Measurements from ENCODE around the gene GRM2. TPM values are rescaled to one million over a fixed set of nuclear protein-coding genes. Genes with fewer than 3 reads are reported as not detected.

Gene GRM2
- total and polyA plus RNA-seq, 10 of the 15 experiments (the other 5 are each of a cell fraction or from before 2014, with no cell fraction given): 0.01 to 0.14 (median 0.06) TPM; not detected in 5

DNA sequence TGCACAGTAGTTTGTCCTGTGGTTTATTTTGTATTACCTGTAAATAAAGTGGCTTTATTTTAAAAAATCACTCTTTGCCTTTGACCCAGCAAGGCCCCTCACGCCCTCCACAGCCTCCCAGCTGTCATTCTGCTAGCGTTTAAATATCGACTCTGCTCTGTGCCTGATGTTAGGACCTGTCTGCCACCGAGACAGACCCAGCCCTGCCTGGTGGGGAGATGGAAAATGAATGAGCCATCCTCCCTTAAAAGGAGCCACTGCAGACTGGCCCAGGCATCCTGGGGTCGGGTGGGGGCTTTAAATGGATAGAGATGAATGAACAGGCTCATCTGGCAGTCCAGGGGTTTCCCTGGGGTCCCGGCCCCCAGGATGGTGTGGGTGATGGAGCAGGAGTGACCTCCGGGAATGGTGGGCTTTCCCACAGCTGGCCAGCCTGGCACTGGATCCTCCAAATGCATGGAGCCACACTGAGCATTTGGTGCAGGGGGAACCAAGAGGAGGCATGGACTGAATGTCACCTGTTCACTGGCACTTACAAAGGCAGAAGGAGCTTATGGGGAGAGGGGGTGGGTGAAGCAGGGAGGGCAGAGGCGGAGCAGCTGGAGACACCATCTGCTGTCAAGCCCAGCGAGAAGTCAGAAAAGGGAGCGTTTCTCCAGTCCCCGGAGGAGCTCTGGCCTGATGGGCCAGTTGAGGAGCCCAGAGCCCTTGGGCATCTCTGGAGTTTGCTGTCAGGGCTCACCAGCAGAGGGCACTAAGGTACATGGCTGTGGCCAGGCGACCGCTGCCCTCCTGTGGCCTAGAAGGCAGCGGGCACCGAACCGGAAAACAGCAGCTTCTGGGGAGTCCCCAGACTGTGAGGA lies 11.9 kb downstream of the GRM2 start (continued):
- TF ChIP-seq, protein P1, sequence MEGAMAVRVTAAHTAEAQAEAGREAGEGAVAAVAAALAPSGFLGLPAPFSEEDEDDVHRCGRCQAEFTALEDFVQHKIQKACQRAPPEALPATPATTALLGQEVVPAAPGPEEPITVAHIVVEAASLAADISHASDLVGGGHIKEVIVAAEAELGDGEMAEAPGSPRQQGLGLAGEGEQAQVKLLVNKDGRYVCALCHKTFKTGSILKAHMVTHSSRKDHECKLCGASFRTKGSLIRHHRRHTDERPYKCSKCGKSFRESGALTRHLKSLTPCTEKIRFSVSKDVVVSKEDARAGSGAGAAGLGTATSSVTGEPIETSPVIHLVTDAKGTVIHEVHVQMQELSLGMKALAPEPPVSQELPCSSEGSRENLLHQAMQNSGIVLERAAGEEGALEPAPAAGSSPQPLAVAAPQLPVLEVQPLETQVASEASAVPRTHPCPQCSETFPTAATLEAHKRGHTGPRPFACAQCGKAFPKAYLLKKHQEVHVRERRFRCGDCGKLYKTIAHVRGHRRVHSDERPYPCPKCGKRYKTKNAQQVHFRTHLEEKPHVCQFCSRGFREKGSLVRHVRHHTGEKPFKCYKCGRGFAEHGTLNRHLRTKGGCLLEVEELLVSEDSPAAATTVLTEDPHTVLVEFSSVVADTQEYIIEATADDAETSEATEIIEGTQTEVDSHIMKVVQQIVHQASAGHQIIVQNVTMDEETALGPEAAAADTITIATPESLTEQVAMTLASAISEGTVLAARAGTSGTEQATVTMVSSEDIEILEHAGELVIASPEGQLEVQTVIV (IDR thresholded peaks at IDR 0.05; ENCODE audit: borderline replicate concordance, partially characterized antibody): no peak
- TF ChIP-seq HDGF (IDR thresholded peaks at IDR 0.05) (no peak), RBBP5 (conservative IDR thresholded peaks at IDR 0.05) (no peak), RAD21 (IDR thresholded peaks at IDR 0.05; ENCODE audit: insufficient read depth, low read depth, low read length) (peak; percentile 32; the same call in 1 of the 2 replicates), STAT1 (conservative IDR thresholded peaks at IDR 0.05) (no peak), EED (IDR thresholded peaks at IDR 0.05; ENCODE audit: low read depth) (no peak), PAX5 (IDR thresholded peaks at IDR 0.05; ENCODE audit: borderline replicate concordance, low read depth, low read length) (peak; percentile 92), IRF3 (IDR thresholded peaks at IDR 0.05) (no peak), ZZZ3 (IDR thresholded peaks at IDR 0.05; ENCODE audit: control insufficient read depth, insufficient read length, low read depth) (no peak), NFXL1 (IDR thresholded peaks at IDR 0.05; ENCODE audit: borderline replicate concordance) (no peak), RELA (IDR thresholded peaks at IDR 0.05; ENCODE audit: borderline replicate concordance, partially characterized antibody) (no peak), GATAD2B (conservative IDR thresholded peaks at IDR 0.05; ENCODE audit: low read depth) (no peak), EZH2 (IDR thresholded peaks at IDR 0.05; ENCODE audit: borderline replicate concordance, control insufficient read depth, low read depth, low read length) (no peak)
- TF ChIP-seq, protein P2, sequence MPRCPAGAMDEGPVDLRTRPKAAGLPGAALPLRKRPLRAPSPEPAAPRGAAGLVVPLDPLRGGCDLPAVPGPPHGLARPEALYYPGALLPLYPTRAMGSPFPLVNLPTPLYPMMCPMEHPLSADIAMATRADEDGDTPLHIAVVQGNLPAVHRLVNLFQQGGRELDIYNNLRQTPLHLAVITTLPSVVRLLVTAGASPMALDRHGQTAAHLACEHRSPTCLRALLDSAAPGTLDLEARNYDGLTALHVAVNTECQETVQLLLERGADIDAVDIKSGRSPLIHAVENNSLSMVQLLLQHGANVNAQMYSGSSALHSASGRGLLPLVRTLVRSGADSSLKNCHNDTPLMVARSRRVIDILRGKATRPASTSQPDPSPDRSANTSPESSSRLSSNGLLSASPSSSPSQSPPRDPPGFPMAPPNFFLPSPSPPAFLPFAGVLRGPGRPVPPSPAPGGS (IDR thresholded peaks at IDR 0.05; ENCODE audit: borderline replicate concordance, insufficient read depth, low read depth, low read length, poor library complexity, severe bottlenecking): no peak
- TF ChIP-seq, protein P3, sequence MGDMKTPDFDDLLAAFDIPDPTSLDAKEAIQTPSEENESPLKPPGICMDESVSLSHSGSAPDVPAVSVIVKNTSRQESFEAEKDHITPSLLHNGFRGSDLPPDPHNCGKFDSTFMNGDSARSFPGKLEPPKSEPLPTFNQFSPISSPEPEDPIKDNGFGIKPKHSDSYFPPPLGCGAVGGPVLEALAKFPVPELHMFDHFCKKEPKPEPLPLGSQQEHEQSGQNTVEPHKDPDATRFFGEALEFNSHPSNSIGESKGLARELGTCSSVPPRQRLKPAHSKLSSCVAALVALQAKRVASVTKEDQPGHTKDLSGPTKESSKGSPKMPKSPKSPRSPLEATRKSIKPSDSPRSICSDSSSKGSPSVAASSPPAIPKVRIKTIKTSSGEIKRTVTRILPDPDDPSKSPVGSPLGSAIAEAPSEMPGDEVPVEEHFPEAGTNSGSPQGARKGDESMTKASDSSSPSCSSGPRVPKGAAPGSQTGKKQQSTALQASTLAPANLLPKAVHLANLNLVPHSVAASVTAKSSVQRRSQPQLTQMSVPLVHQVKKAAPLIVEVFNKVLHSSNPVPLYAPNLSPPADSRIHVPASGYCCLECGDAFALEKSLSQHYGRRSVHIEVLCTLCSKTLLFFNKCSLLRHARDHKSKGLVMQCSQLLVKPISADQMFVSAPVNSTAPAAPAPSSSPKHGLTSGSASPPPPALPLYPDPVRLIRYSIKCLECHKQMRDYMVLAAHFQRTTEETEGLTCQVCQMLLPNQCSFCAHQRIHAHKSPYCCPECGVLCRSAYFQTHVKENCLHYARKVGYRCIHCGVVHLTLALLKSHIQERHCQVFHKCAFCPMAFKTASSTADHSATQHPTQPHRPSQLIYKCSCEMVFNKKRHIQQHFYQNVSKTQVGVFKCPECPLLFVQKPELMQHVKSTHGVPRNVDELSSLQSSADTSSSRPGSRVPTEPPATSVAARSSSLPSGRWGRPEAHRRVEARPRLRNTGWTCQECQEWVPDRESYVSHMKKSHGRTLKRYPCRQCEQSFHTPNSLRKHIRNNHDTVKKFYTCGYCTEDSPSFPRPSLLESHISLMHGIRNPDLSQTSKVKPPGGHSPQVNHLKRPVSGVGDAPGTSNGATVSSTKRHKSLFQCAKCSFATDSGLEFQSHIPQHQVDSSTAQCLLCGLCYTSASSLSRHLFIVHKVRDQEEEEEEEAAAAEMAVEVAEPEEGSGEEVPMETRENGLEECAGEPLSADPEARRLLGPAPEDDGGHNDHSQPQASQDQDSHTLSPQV (IDR thresholded peaks at IDR 0.05): 0 out of 2 replicates have a peak, but pooled peaks have one; percentile 46
- TF ChIP-seq, protein P4, sequence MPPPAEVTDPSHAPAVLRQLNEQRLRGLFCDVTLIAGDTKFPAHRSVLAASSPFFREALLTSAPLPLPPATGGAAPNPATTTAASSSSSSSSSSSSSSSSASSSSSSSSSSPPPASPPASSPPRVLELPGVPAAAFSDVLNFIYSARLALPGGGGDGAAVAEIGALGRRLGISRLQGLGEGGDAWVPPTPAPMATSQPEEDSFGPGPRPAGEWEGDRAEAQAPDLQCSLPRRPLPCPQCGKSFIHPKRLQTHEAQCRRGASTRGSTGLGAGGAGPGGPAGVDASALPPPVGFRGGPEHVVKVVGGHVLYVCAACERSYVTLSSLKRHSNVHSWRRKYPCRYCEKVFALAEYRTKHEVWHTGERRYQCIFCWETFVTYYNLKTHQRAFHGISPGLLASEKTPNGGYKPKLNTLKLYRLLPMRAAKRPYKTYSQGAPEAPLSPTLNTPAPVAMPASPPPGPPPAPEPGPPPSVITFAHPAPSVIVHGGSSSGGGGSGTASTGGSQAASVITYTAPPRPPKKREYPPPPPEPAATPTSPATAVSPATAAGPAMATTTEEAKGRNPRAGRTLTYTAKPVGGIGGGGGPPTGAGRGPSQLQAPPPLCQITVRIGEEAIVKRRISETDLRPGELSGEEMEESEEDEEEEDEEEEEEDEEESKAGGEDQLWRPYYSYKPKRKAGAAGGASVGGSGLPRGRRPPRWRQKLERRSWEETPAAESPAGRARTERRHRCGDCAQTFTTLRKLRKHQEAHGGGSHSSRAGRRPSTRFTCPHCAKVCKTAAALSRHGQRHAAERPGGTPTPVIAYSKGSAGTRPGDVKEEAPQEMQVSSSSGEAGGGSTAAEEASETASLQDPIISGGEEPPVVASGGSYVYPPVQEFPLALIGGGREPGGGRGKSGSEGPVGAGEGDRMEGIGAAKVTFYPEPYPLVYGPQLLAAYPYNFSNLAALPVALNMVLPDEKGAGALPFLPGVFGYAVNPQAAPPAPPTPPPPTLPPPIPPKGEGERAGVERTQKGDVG (CRISPR knock-in tag; IDR thresholded peaks at IDR 0.05): no peak
